Measurements from ENCODE around the gene FBXL19.

The FBXL19 gene

DNA sequence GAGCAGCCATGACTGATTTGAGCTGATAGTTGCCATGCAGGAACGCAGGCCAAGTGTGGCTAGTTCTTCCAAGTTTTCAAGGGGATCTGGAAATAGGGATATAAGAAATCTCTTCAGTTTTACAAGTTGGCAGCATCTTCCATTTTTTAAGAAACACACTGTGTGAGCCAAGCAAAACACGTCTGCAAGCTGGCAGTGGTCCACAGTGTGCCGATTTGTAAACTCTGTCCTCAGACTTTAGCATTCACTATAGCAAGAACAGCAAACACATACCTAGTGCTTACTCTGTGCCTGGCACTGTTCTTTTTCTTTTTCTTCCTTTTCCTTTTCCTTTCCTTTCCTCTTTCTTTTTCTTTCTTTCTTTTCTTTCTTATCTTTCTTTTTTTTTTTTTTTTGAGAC is 28.4 kb downstream of the FBXL19 start:
- POLR2A ChIA-PET = interaction anchor here (0.6 to 1.3 kb wide), 2 partner anchors 12 to 33 kb away, joined by 3 read pairs; partner anchors contain the start of gene HSD3B7
- CTCF ChIA-PET = interaction anchor here (0.6 to 5.3 kb wide), 8 partner anchors 10 to 759 kb away, joined by 3 to 74 read pairs (median 4); no protein-coding TSS in a partner anchor
- Histone ChIP-seq H3K9me3 (ENCODE audit: control insufficient read depth, insufficient read depth, low read depth, low read length) (no peaks in the 10 kb centered on the region), H3K4me3 (ENCODE audit: low read depth, low read length) (no peak overlapping the region), H3K27ac (ENCODE audit: extremely low read depth, low read depth, low read length) (no peak overlapping the region), H3K36me3 (ENCODE audit: control insufficient read depth in 2 of 2, insufficient read depth in 1 of 2, low read length in 2 of 2) (peaks cover 0 to 10% of the 10 kb centered on the region in 2 experiments; a peak in 1 of 3 replicates), H3K4me1 (ENCODE audit: control insufficient read depth, insufficient read depth, low read length) (peaks cover 2% of the 10 kb centered on the region; the same call in 1 of the 2 replicates)
- TF ChIP-seq, protein P1, sequence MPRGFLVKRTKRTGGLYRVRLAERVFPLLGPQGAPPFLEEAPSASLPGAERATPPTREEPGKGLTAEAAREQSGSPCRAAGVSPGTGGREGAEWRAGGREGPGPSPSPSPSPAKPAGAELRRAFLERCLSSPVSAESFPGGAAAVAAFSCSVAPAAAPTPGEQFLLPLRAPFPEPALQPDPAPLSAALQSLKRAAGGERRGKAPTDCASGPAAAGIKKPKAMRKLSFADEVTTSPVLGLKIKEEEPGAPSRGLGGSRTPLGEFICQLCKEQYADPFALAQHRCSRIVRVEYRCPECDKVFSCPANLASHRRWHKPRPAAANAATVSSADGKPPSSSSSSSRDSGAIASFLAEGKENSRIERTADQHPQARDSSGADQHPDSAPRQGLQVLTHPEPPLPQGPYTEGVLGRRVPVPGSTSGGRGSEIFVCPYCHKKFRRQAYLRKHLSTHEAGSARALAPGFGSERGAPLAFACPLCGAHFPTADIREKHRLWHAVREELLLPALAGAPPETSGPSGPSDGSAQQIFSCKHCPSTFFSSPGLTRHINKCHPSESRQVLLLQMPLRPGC (tag by site-specific recombination; IDR thresholded peaks at IDR 0.05) = no peak
- no peak for TF ChIP-seq ZNF223 (tag by site-specific recombination; IDR thresholded peaks at IDR 0.05)
- peak; percentile 93 for TF ChIP-seq PRDM1 (tag by site-specific recombination; IDR thresholded peaks at IDR 0.05)
- TF ChIP-seq, protein P2, sequence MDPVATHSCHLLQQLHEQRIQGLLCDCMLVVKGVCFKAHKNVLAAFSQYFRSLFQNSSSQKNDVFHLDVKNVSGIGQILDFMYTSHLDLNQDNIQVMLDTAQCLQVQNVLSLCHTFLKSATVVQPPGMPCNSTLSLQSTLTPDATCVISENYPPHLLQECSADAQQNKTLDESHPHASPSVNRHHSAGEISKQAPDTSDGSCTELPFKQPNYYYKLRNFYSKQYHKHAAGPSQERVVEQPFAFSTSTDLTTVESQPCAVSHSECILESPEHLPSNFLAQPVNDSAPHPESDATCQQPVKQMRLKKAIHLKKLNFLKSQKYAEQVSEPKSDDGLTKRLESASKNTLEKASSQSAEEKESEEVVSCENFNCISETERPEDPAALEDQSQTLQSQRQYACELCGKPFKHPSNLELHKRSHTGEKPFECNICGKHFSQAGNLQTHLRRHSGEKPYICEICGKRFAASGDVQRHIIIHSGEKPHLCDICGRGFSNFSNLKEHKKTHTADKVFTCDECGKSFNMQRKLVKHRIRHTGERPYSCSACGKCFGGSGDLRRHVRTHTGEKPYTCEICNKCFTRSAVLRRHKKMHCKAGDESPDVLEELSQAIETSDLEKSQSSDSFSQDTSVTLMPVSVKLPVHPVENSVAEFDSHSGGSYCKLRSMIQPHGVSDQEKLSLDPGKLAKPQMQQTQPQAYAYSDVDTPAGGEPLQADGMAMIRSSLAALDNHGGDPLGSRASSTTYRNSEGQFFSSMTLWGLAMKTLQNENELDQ (tag by site-specific recombination; IDR thresholded peaks at IDR 0.05; ENCODE audit: low read depth) = peak; percentile 11; the same call in 1 of the 2 replicates

- POLR2A ChIA-PET = interaction anchor here (0.6 to 1.5 kb wide), 6 partner anchors 11 to 189 kb away, joined by 3 to 5 read pairs (median 4); partner anchors contain the start of gene KAT8
- H3K27ac ChIP-seq (ENCODE audit: extremely low read depth, low read depth, low read length) = no peak overlapping the region
- CTCF ChIA-PET = interaction anchor here (0.5 to 5.3 kb wide), 26 partner anchors 11 to 1311 kb away, joined by 3 to 74 read pairs (median 5); partner anchors contain the start of genes HIRIP3, HSD3B7, KAT8 and PAGR1
- TF ChIP-seq ZBTB44 (tag by site-specific recombination; IDR thresholded peaks at IDR 0.05) (no peak), ZNF658 (tag by site-specific recombination; IDR thresholded peaks at IDR 0.05) (no peak), ZNF768 (tag by site-specific recombination; IDR thresholded peaks at IDR 0.05) (no peak), ZBTB20 (tag by site-specific recombination; IDR thresholded peaks at IDR 0.05) (no peak; the same call in 1 of the 2 replicates), ZNF302 (tag by site-specific recombination; IDR thresholded peaks at IDR 0.05; ENCODE audit: low read depth) (no peak), ZNF211 (tag by site-specific recombination; IDR thresholded peaks at IDR 0.05; ENCODE audit: low read depth) (no peak), ZXDB (tag by site-specific recombination; IDR thresholded peaks at IDR 0.05) (no peak), ZNF223 (tag by site-specific recombination; IDR thresholded peaks at IDR 0.05) (peak; percentile 39; the same call in 1 of the 2 replicates), ZNF132 (tag by site-specific recombination; IDR thresholded peaks at IDR 0.05; ENCODE audit: borderline replicate concordance) (no peak), ZNF324 (tag by site-specific recombination; IDR thresholded peaks at IDR 0.05) (no peak), ZNF747 (tag by site-specific recombination; IDR thresholded peaks at IDR 0.05) (0 out of 2 replicates have a peak, but pooled peaks have one; percentile 13)
- no peak overlapping the region for H3K4me3 ChIP-seq (ENCODE audit: low read depth, low read length)
- H3K9me3 ChIP-seq (ENCODE audit: control insufficient read depth, insufficient read depth, low read depth, low read length) = no peaks in the 10 kb centered on the region
- peaks cover 2% of the 10 kb centered on the region; the same call in 1 of the 2 replicates for H3K4me1 ChIP-seq (ENCODE audit: control insufficient read depth, insufficient read depth, low read length)
- no peaks in the 10 kb centered on the region for H3K36me3 ChIP-seq (ENCODE audit: control insufficient read depth in 2 of 2, insufficient read depth in 1 of 2, low read length in 2 of 2)
These were observed 29.7 kb downstream of the FBXL19 start for GRCh38 chr16:30953111-30953510.
